DND-41 (cell line): Measurements from ENCODE around the gene NCAPH2.

Experiments
- ATAC-seq: fragments of 200-7000 bp; cut with Tn5 transposase; 3 replicates; pipeline ENCODE4 v1.9.1; 2021; ENCODE audit warnings: low read depth; ENCODE audit not compliant: insufficient read depth
- DNase-seq: peaks from one replicate; pipeline ENCODE4 v3.0.0-alpha.2; 2020
- H2AFZ ChIP-seq: 2 replicates; pipeline ENCODE4 v1.6.0; 2012; ENCODE audit warnings: low read depth, low read length
- H3K27ac ChIP-seq: 2 replicates; pipeline ENCODE4 v1.5.1; 2012; ENCODE audit warnings: low read length, inconsistent platforms
- H3K27me3 ChIP-seq: fragments of 200-600 bp; sonication (generic); 2 replicates; pipeline ENCODE4 v1.6.0; 2012; ENCODE audit warnings: low read length, mild to moderate bottlenecking, inconsistent platforms; ENCODE audit not compliant: insufficient read depth, poor library complexity
- H3K36me3 ChIP-seq: 2 replicates; pipeline ENCODE4 v1.5.1; 2012; ENCODE audit warnings: low read length, inconsistent platforms; ENCODE audit not compliant: insufficient read depth
- H3K4me1 ChIP-seq: 2 replicates; pipeline ENCODE4 v1.5.1; 2012; ENCODE audit warnings: mild to moderate bottlenecking, low read length; ENCODE audit not compliant: insufficient read depth
- H3K4me2 ChIP-seq: 2 replicates; pipeline ENCODE4 v1.6.0; 2012; ENCODE audit warnings: mild to moderate bottlenecking, moderate library complexity, low read length, inconsistent platforms; ENCODE audit not compliant: insufficient read depth
- H3K4me3 ChIP-seq, 2 experiments: fragments of 200-600 bp in 1 of 2; shearing (Covaris generic) in 1 of 2; 2 replicates each; pipeline ENCODE4 v1.5.1; 2012 to 2016; ENCODE audit warnings: inconsistent platforms in 2 of 2, low read length in 2 of 2, mild to moderate bottlenecking in 2 of 2, low read depth in 1 of 2, moderate library complexity in 1 of 2
- H3K79me2 ChIP-seq: 2 replicates; pipeline ENCODE4 v1.6.0; 2012; ENCODE audit warnings: low read length, inconsistent platforms; ENCODE audit not compliant: insufficient read depth
- H3K9ac ChIP-seq: 2 replicates; pipeline ENCODE4 v1.6.0; 2012; ENCODE audit warnings: low read depth, mild to moderate bottlenecking, inconsistent platforms, low read length, moderate library complexity
- H3K9me3 ChIP-seq: 2 replicates; pipeline ENCODE4 v1.5.1; 2012; ENCODE audit warnings: low read length, moderate library complexity, mild to moderate bottlenecking, inconsistent platforms; ENCODE audit not compliant: insufficient read depth, severe bottlenecking
- H4K20me1 ChIP-seq: 2 replicates; pipeline ENCODE4 v1.6.0; 2012; ENCODE audit warnings: low read length; ENCODE audit not compliant: insufficient read depth
- CTCF ChIP-seq: IDR thresholded peaks from 2 replicates; pipeline ENCODE4 v1.5.1; 2012; ENCODE audit warnings: borderline replicate concordance, low read length, moderate library complexity, mild to moderate bottlenecking; ENCODE audit not compliant: poor library complexity, severe bottlenecking; ENCODE audit errors: extremely low read depth
- EZH2 ChIP-seq: IDR thresholded peaks from 3 replicates; pipeline ENCODE4 v1.6.1; 2012; ENCODE audit warnings: borderline replicate concordance, low read depth, mild to moderate bottlenecking, moderate library complexity, low read length, inconsistent platforms; ENCODE audit not compliant: severe bottlenecking

The NCAPH2 gene

GRCh38 chr22:50526834-50527801 lies 19.1 kb downstream of the NCAPH2 start:
- H4K20me1 ChIP-seq = peaks cover 29% of the 10 kb centered on the region

GRCh38 chr22:50527921-50528681 lies 20.1 kb downstream of the NCAPH2 start:
- no peak overlapping the region for H3K4me2 ChIP-seq
- H3K9me3 ChIP-seq = no peaks in the 10 kb centered on the region
- no peak overlapping the region for H2AFZ ChIP-seq
- peaks cover 33% of the 10 kb centered on the region for H3K4me1 ChIP-seq
- H3K27ac ChIP-seq = no peak overlapping the region
- TF ChIP-seq EZH2 = no peak
- TF ChIP-seq CTCF = no peak
- peaks cover 34% of the 10 kb centered on the region for H3K79me2 ChIP-seq
- H3K36me3 ChIP-seq = peaks cover 15% of the 10 kb centered on the region
- no peak overlapping the region for H3K4me3 ChIP-seq
- H3K9ac ChIP-seq = no peak overlapping the region
- ATAC-seq (no peak), DNase-seq (no peak)
- H3K27me3 ChIP-seq = no peaks in the 10 kb centered on the region
- peaks cover 23% of the 10 kb centered on the region for H4K20me1 ChIP-seq

More at GRCh38 chr22:50526834-50527801, 19.1 kb downstream of the NCAPH2 start:
- H3K4me1 ChIP-seq = peaks cover 40% of the 10 kb centered on the region
- no peaks in the 10 kb centered on the region for H3K27me3 ChIP-seq
- peak overlapping the region; percentile 74 for H3K9ac ChIP-seq
- peak overlapping the region; percentile 80 to 89; a peak in 3 of 4 replicates for H3K4me3 ChIP-seq
- H2AFZ ChIP-seq = peak overlapping the region; percentile 92
- H3K9me3 ChIP-seq = no peaks in the 10 kb centered on the region
- no peak for TF ChIP-seq CTCF
- TF ChIP-seq EZH2 = no peak
- H3K4me2 ChIP-seq = peak overlapping the region; percentile 98
- peaks cover 44% of the 10 kb centered on the region for H3K79me2 ChIP-seq
- peak overlapping the region; percentile 92 for H3K27ac ChIP-seq
- ATAC-seq (no peak), DNase-seq (peak; percentile 50)
- H3K36me3 ChIP-seq = peaks cover 25% of the 10 kb centered on the region

GRCh38 chr22:50528682-50529415 lies 20.8 kb downstream of the NCAPH2 start:
- H2AFZ ChIP-seq = no peak overlapping the region
- no peak overlapping the region for H3K27ac ChIP-seq
- H3K36me3 ChIP-seq = peaks cover 8% of the 10 kb centered on the region
- H3K9me3 ChIP-seq = no peaks in the 10 kb centered on the region
- peaks cover 26% of the 10 kb centered on the region for H3K4me1 ChIP-seq
- H3K9ac ChIP-seq = no peak overlapping the region
- peaks cover 26% of the 10 kb centered on the region for H3K79me2 ChIP-seq
- no peak for TF ChIP-seq CTCF
- no peak overlapping the region for H3K4me2 ChIP-seq
- ATAC-seq (no peak), DNase-seq (no peak)
- no peaks in the 10 kb centered on the region for H3K27me3 ChIP-seq
- no peak overlapping the region for H3K4me3 ChIP-seq
- H4K20me1 ChIP-seq = peaks cover 16% of the 10 kb centered on the region
